ENCODE results near the gene PTH2. TPM values are rescaled to one million over a fixed set of nuclear protein-coding genes. Genes with fewer than 3 reads are reported as not detected.

Gene PTH2
- total and polyA plus RNA-seq, 2 donors from 2014 or later = not detected

DNA sequence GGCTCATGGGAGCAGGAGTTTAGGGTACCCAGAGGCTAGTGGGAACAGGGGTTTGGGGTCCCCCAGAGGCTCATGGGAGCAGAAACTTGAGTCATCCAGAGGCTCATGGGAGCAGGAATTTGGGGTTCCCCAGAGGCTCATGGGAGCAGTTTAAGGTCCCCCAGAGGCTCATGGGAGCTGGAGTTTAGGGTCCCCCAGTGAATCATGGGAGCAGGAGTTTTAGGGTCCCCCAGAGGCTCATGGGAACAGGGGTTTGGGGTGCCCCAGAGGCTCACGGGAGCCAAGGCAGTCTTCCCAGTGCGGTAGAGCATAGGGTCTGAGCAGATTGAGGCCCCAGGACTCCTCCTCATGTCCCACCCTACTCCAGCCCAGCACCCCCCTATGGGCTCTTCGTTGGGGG is 42.1 kb upstream of the PTH2 start:
- intact Hi-C loops (cut with DNase I) = no loop called here
- no peaks in the 10 kb centered on the region for H3K9me3 ChIP-seq (ENCODE audit: control insufficient read depth in 2 of 3, insufficient read depth in 1 of 3, low read length in 3 of 3)
- no peak overlapping the region for H3K4me3 ChIP-seq (ENCODE audit: low read length in 3 of 3)
- no peak overlapping the region for H3K27ac ChIP-seq (ENCODE audit: low read depth in 2 of 2, low read length in 2 of 2)
- TF ChIP-seq, protein P1, sequence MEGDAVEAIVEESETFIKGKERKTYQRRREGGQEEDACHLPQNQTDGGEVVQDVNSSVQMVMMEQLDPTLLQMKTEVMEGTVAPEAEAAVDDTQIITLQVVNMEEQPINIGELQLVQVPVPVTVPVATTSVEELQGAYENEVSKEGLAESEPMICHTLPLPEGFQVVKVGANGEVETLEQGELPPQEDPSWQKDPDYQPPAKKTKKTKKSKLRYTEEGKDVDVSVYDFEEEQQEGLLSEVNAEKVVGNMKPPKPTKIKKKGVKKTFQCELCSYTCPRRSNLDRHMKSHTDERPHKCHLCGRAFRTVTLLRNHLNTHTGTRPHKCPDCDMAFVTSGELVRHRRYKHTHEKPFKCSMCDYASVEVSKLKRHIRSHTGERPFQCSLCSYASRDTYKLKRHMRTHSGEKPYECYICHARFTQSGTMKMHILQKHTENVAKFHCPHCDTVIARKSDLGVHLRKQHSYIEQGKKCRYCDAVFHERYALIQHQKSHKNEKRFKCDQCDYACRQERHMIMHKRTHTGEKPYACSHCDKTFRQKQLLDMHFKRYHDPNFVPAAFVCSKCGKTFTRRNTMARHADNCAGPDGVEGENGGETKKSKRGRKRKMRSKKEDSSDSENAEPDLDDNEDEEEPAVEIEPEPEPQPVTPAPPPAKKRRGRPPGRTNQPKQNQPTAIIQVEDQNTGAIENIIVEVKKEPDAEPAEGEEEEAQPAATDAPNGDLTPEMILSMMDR (IDR thresholded peaks at IDR 0.05; ENCODE audit: borderline replicate concordance, extremely low read depth, insufficient read depth) = no peak
- H3K27me3 ChIP-seq (ENCODE audit: control insufficient read depth, insufficient read depth, low read length) = no peaks in the 10 kb centered on the region
- no peak overlapping the region for H3K9ac ChIP-seq (ENCODE audit: low read length in 3 of 3)
- no peak for DNase-seq
- peaks cover 0 to 2% (median 0%) of the 10 kb centered on the region in 3 donors for H3K36me3 ChIP-seq (ENCODE audit: control insufficient read depth in 2 of 3, insufficient read depth in 3 of 3, low read length in 3 of 3)
- H3K4me1 ChIP-seq (ENCODE audit: control insufficient read depth in 2 of 3, insufficient read depth in 2 of 3, low read depth in 1 of 3, low read length in 3 of 3) = peaks cover 0 to 2% (median 0%) of the 10 kb centered on the region in 3 donors
- FAIRE-seq = no peak

DNA sequence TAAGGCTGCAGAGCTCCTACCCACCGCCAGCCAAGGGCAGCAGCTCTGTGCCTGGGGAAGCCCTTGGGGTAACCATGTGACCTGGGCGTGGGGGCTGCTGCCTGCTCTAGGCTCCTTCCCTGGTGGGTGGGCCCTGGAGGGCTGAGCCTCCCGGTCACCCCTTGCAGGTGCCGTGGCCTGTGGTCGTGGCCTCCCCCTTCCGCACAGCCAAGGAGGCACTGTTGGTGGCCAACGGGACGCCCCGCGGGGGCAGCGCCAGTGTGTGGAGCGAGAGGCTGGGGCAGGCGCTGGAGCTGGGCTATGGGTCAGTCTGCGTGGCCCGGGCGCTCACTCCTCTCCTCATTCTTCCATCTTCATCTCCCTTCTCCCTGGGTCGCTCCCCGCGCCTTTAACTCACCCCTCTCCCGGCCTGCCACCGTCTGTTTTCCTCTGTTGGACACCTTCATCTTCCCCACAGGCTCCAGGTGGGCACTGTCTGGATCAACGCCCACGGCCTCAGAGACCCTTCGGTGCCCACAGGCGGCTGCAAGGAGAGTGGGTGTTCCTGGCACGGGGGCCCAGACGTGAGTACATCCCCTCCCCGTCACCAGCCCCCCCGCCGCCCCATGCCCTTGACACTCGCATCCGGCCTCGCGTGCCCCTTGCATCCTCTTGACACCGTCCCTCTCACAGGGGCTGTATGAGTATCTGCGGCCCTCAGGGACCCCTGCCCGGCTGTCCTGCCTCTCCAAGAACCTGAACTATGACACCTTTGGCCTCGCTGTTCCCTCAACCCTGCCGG is 40.9 kb upstream of the PTH2 start:
- no peaks in the 10 kb centered on the region for H3K27me3 ChIP-seq (ENCODE audit: control insufficient read depth, insufficient read depth, low read length)
- no peaks in the 10 kb centered on the region for H3K9me3 ChIP-seq (ENCODE audit: control insufficient read depth in 2 of 3, insufficient read depth in 1 of 3, low read length in 3 of 3)
- H3K9ac ChIP-seq (ENCODE audit: low read length in 3 of 3) = no peak overlapping the region
- H3K4me1 ChIP-seq (ENCODE audit: control insufficient read depth in 2 of 3, insufficient read depth in 2 of 3, low read depth in 1 of 3, low read length in 3 of 3) = peaks cover 0 to 2% (median 0%) of the 10 kb centered on the region in 3 donors
- intact Hi-C loops (cut with DNase I) = no loop called here
- no peak overlapping the region for H3K4me3 ChIP-seq (ENCODE audit: low read length in 3 of 3)
- peaks cover 0 to 2% (median 0%) of the 10 kb centered on the region in 3 donors for H3K36me3 ChIP-seq (ENCODE audit: control insufficient read depth in 2 of 3, insufficient read depth in 3 of 3, low read length in 3 of 3)
- H3K27ac ChIP-seq (ENCODE audit: low read depth in 2 of 2, low read length in 2 of 2) = no peak overlapping the region
- DNase-seq (no peak), FAIRE-seq (no peak)
- TF ChIP-seq, protein P1 (IDR thresholded peaks at IDR 0.05; ENCODE audit: borderline replicate concordance, extremely low read depth, insufficient read depth) = no peak

DNA sequence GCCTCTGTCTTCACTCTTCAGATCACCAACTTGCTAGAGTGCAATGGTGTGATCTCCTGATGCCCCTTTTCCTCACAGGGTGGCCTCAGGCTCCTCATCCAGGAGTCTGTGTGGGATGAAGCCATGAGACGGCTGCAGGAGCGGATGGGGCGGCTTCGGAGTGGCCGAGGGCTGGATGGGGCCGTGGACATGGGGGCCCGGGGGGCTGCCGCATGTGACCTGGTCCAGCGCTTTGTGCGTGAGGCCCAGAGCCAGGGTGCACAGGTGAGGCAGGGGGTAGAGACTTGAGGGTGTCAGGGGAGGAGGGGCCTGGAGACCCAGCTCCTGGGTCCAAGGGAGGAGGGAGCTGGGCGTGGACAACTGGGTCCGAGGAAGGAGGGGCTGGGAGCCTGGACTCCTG is 39.3 kb upstream of the PTH2 start:
- H3K9ac ChIP-seq (ENCODE audit: low read length in 3 of 3) = no peak overlapping the region
- intact Hi-C loops (cut with DNase I) = no loop called here
- H3K4me1 ChIP-seq (ENCODE audit: control insufficient read depth in 2 of 3, insufficient read depth in 2 of 3, low read depth in 1 of 3, low read length in 3 of 3) = no peaks in the 10 kb centered on the region
- no peak for FAIRE-seq
- H3K27me3 ChIP-seq (ENCODE audit: control insufficient read depth, insufficient read depth, low read length) = no peaks in the 10 kb centered on the region
- H3K4me3 ChIP-seq (ENCODE audit: low read length in 3 of 3) = no peak overlapping the region
- peaks cover 0 to 2% (median 0%) of the 10 kb centered on the region in 3 donors for H3K36me3 ChIP-seq (ENCODE audit: control insufficient read depth in 2 of 3, insufficient read depth in 3 of 3, low read length in 3 of 3)
- H3K27ac ChIP-seq (ENCODE audit: low read depth in 2 of 2, low read length in 2 of 2) = no peak overlapping the region
- TF ChIP-seq, protein P1 (IDR thresholded peaks at IDR 0.05; ENCODE audit: borderline replicate concordance, extremely low read depth, insufficient read depth) = no peak
- H3K9me3 ChIP-seq (ENCODE audit: control insufficient read depth in 2 of 3, insufficient read depth in 1 of 3, low read length in 3 of 3) = no peaks in the 10 kb centered on the region
- DNase-seq = no peak
